ENCODE results near the gene ST7.

Gene ST7

DNA sequence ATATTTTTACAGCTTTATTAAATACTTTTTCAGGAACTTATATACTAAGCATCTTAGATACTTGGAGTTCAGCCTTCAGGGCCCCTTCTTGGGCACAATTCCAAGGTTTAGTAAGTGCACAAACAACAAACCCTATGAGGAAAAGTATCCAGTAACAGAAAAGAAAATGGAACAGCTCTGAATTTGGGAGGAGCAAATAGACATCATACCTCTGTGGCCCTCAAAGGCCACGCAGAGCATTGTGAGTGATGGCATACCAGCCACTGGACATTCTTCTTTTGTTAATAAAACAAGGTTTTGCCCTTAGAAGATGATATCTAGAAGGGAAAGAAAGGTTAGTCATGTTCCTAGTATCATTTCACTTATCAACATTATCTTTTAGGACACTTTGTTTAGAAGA is 46.0 kb downstream of the ST7 start:
- no peaks in the 10 kb centered on the region for H3F3A ChIP-seq (ENCODE audit: low read depth)
- H3K9me3 ChIP-seq (ENCODE audit: insufficient read depth, low read depth, low read length): no peaks in the 10 kb centered on the region
- H3K4me2 ChIP-seq (ENCODE audit: low read depth, low read length, poor library complexity, severe bottlenecking): no peak overlapping the region
- no peak overlapping the region for H3K9ac ChIP-seq (ENCODE audit: low read depth, low read length, poor library complexity, severe bottlenecking)
- H3K4me3 ChIP-seq (ENCODE audit: low read length, poor library complexity, severe bottlenecking): no peak overlapping the region
- no peaks in the 10 kb centered on the region for H4K20me1 ChIP-seq (ENCODE audit: insufficient read depth, low read length, poor library complexity, severe bottlenecking)
- no peak for TF ChIP-seq EZH2phosphoT487 (IDR thresholded peaks at IDR 0.05; ENCODE audit: borderline replicate concordance)
- TF ChIP-seq, protein P1, sequence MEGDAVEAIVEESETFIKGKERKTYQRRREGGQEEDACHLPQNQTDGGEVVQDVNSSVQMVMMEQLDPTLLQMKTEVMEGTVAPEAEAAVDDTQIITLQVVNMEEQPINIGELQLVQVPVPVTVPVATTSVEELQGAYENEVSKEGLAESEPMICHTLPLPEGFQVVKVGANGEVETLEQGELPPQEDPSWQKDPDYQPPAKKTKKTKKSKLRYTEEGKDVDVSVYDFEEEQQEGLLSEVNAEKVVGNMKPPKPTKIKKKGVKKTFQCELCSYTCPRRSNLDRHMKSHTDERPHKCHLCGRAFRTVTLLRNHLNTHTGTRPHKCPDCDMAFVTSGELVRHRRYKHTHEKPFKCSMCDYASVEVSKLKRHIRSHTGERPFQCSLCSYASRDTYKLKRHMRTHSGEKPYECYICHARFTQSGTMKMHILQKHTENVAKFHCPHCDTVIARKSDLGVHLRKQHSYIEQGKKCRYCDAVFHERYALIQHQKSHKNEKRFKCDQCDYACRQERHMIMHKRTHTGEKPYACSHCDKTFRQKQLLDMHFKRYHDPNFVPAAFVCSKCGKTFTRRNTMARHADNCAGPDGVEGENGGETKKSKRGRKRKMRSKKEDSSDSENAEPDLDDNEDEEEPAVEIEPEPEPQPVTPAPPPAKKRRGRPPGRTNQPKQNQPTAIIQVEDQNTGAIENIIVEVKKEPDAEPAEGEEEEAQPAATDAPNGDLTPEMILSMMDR (conservative IDR thresholded peaks at IDR 0.05; ENCODE audit: low read length): no peak
- no peaks in the 10 kb centered on the region for H3K9me2 ChIP-seq (replicated peaks; ENCODE audit: low read depth, low read length)
- no peaks in the 10 kb centered on the region for H3K36me3 ChIP-seq (ENCODE audit: insufficient read depth, low read length)
- H3K27me3 ChIP-seq (ENCODE audit: insufficient read depth, low read length, poor library complexity, severe bottlenecking): peaks cover 18% of the 10 kb centered on the region
- H3K79me2 ChIP-seq (ENCODE audit: insufficient read depth, low read length): no peaks in the 10 kb centered on the region
- no peaks in the 10 kb centered on the region for H3K4me1 ChIP-seq (ENCODE audit: insufficient read depth, low read length, poor library complexity, severe bottlenecking)
- H2AFZ ChIP-seq (ENCODE audit: low read length): no peak overlapping the region

DNA sequence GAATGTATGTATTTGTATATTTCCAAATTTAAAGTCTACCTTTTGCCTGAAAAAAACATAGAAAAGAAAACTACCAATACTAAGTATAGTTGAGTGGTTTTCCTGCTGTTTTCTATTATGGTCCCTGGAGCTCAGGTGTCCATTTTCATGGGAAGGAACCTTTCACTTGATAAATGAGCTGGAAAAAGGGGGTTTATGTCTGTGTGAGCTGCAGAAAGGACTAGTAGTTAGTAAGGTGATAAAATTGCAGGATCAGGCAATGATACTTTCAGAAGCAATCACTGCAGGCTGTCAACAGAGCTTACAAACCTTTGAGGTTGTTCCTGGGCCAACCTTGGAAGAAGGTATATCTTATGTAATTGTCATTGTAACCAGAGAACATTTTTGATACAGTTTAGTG is 48.0 kb downstream of the ST7 start:
- no peak overlapping the region for H3K4me3 ChIP-seq (ENCODE audit: low read length, poor library complexity, severe bottlenecking)
- TF ChIP-seq EZH2phosphoT487 (IDR thresholded peaks at IDR 0.05; ENCODE audit: borderline replicate concordance): no peak
- TF ChIP-seq, protein P1 (conservative IDR thresholded peaks at IDR 0.05; ENCODE audit: low read length): no peak
- H3K27me3 ChIP-seq (ENCODE audit: insufficient read depth, low read length, poor library complexity, severe bottlenecking): peaks cover 10% of the 10 kb centered on the region

DNA sequence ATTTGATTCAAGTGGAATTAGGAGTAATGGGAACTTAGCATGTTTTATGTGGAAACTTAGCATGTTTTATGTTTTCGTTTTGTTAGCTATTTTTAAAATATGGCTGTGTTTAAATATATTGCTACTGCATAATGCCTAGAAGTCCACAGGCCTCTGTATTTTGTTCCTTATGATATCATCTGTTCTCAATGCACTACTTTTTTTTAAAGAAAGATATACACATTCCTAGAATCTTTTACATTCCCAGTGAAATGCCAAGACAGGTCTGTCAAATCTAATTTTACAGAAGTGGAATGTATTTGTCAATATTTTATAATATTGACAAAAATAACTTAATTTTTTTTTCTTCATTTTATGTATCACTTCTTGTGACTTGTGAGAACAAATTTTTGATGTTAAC is 51.6 kb downstream of the ST7 start:
- H3K9me3 ChIP-seq (ENCODE audit: insufficient read depth, low read depth, low read length): no peaks in the 10 kb centered on the region
- TF ChIP-seq, protein P1 (conservative IDR thresholded peaks at IDR 0.05; ENCODE audit: low read length): no peak
- TF ChIP-seq EZH2phosphoT487 (IDR thresholded peaks at IDR 0.05; ENCODE audit: borderline replicate concordance): no peak
- no peak overlapping the region for H3K4me3 ChIP-seq (ENCODE audit: low read length, poor library complexity, severe bottlenecking)
- no peak overlapping the region for H3K9ac ChIP-seq (ENCODE audit: low read depth, low read length, poor library complexity, severe bottlenecking)
- H3K36me3 ChIP-seq (ENCODE audit: insufficient read depth, low read length): no peaks in the 10 kb centered on the region
- no peaks in the 10 kb centered on the region for H4K20me1 ChIP-seq (ENCODE audit: insufficient read depth, low read length, poor library complexity, severe bottlenecking)
- H3K79me2 ChIP-seq (ENCODE audit: insufficient read depth, low read length): no peaks in the 10 kb centered on the region
- no peak overlapping the region for H3K4me2 ChIP-seq (ENCODE audit: low read depth, low read length, poor library complexity, severe bottlenecking)
- no peaks in the 10 kb centered on the region for H3F3A ChIP-seq (ENCODE audit: low read depth)
- H3K9me2 ChIP-seq (replicated peaks; ENCODE audit: low read depth, low read length): no peaks in the 10 kb centered on the region
- H3K27me3 ChIP-seq (ENCODE audit: insufficient read depth, low read length, poor library complexity, severe bottlenecking): peaks cover 27% of the 10 kb centered on the region
- H3K4me1 ChIP-seq (ENCODE audit: insufficient read depth, low read length, poor library complexity, severe bottlenecking): peaks cover 17% of the 10 kb centered on the region
- no peak overlapping the region for H2AFZ ChIP-seq (ENCODE audit: low read length)

More for the DNA sequence above, 48.0 kb downstream of the ST7 start:
- no peak overlapping the region for H2AFZ ChIP-seq (ENCODE audit: low read length)
- H3K9me3 ChIP-seq (ENCODE audit: insufficient read depth, low read depth, low read length): no peaks in the 10 kb centered on the region
- H3K79me2 ChIP-seq (ENCODE audit: insufficient read depth, low read length): no peaks in the 10 kb centered on the region
- H3K36me3 ChIP-seq (ENCODE audit: insufficient read depth, low read length): no peaks in the 10 kb centered on the region
- H4K20me1 ChIP-seq (ENCODE audit: insufficient read depth, low read length, poor library complexity, severe bottlenecking): no peaks in the 10 kb centered on the region
- H3K4me1 ChIP-seq (ENCODE audit: insufficient read depth, low read length, poor library complexity, severe bottlenecking): no peaks in the 10 kb centered on the region
- H3K4me2 ChIP-seq (ENCODE audit: low read depth, low read length, poor library complexity, severe bottlenecking): no peak overlapping the region
- no peak overlapping the region for H3K9ac ChIP-seq (ENCODE audit: low read depth, low read length, poor library complexity, severe bottlenecking)
- H3F3A ChIP-seq (ENCODE audit: low read depth): no peaks in the 10 kb centered on the region
- no peaks in the 10 kb centered on the region for H3K9me2 ChIP-seq (replicated peaks; ENCODE audit: low read depth, low read length)
